K562 (cell line): ENCODE data around the gene DEPP1. TPM values are rescaled to one million over a fixed set of nuclear protein-coding genes. Genes with fewer than 3 reads are reported as not detected.

ENCODE experiments used
- ATAC-seq: fragments of 200-7000 bp; cut with Tn5 transposase; 3 replicates; pipeline ENCODE4 v1.9.1; 2020; ENCODE audit warnings: moderate library complexity
- BruUV-seq: library from RNA; stranded (reverse); fragments of 400-500 nt; replicated peaks from 2 replicates; lab custom pipeline; 2021; lab: Mats Ljungman, UMichigan
- CTCF ChIA-PET: fragments of 300-600 bp; formaldehyde crosslinking; extraction: SDS; loops from one replicate; lab custom pipeline; 2021; ENCODE audit warnings: low intra/inter-chr PET ratio; lab: Yijun Ruan, JAX
- POLR2A ChIA-PET: fragments of 300-600, 350-650 bp; sonication (Branson Sonifier 250); formaldehyde crosslinking; extraction: SDS; loops from one replicate; lab custom pipeline; 2021; ENCODE audit warnings: antibody characterized with exemption, inconsistent platforms; lab: Yijun Ruan, JAX
- DNase-seq, 4 experiments: peaks; one replicate each; pipeline versions ENCODE4 v3.0.0 to v3.0.0-alpha.2; 2011 to 2018; ENCODE audit warnings: low spot score in 3 of 4, mixed read lengths in 3 of 4; ENCODE audit errors: extremely low read depth in 1 of 4
- FAIRE-seq: peaks from 2 replicates; lab custom pipeline; 2011; peaks lifted over from hg19 to GRCh38; lab: Jason Lieb, UNC
- H2AFZ ChIP-seq: 2 replicates; pipeline ENCODE4 v1.6.0; 2011; ENCODE audit warnings: low read depth, low read length, control low read depth, inconsistent platforms
- H3K27ac ChIP-seq: fragments of 200-600 bp; 3 replicates; pipeline ENCODE4 v1.8.0; 2011; ENCODE audit warnings: low read depth, mild to moderate bottlenecking, control low read depth, inconsistent platforms, low read length, moderate library complexity, mixed read lengths; ENCODE audit errors: extremely low read depth
- H3K27me3 ChIP-seq, 2 experiments: fragments of 300-600 bp in 1 of 2; 2 replicates in 1 of 2; 3 replicates in 1 of 2; pipeline versions ENCODE4 v1.6.0 to v1.8.0; 2011; ENCODE audit warnings: inconsistent platforms in 2 of 2, low read length in 2 of 2, mild to moderate bottlenecking in 1 of 2, mixed read lengths in 1 of 2, moderate library complexity in 1 of 2; ENCODE audit not compliant: control insufficient read depth in 2 of 2, insufficient read depth in 2 of 2
- H3K36me3 ChIP-seq: fragments of 300-600 bp; 3 replicates; pipeline ENCODE4 v1.8.0; 2011; ENCODE audit warnings: mild to moderate bottlenecking, low read length, inconsistent platforms; ENCODE audit not compliant: control insufficient read depth, insufficient read depth
- H3K4me1 ChIP-seq, 2 experiments: fragments of 200-600 bp in 1 of 2; replicated peaks in 1 of 2; 2 replicates in 1 of 2; 3 replicates in 1 of 2; pipeline versions ENCODE4 v1.5.1 to v1.8.0; 2011; ENCODE audit warnings: inconsistent platforms in 2 of 2, low read length in 2 of 2, mild to moderate bottlenecking in 1 of 2, mixed read lengths in 1 of 2, moderate library complexity in 1 of 2; ENCODE audit not compliant: control insufficient read depth in 2 of 2, insufficient read depth in 2 of 2
- H3K4me2 ChIP-seq: 2 replicates; pipeline ENCODE4 v1.6.1; 2011; ENCODE audit warnings: low read length, control low read depth, inconsistent platforms, mixed read lengths; ENCODE audit not compliant: insufficient read depth
- H3K4me3 ChIP-seq: fragments of 200-600 bp; sonication (generic), shearing (Covaris generic); 2 replicates; pipeline ENCODE4 v1.5.1; 2016; ENCODE audit warnings: control low read depth, inconsistent platforms
- H3K79me2 ChIP-seq: fragments of 200-600 bp; 3 replicates; pipeline ENCODE4 v1.8.0; 2011; ENCODE audit warnings: low read length, inconsistent platforms; ENCODE audit not compliant: control insufficient read depth, insufficient read depth
- H3K9ac ChIP-seq, 2 experiments: 2 replicates each; pipeline versions ENCODE4 v1.6.0 to v1.6.1; 2011; ENCODE audit warnings: low read depth in 2 of 2, low read length in 2 of 2, control low read depth in 1 of 2, inconsistent platforms in 1 of 2, mild to moderate bottlenecking in 1 of 2, mixed read lengths in 1 of 2; ENCODE audit not compliant: insufficient read depth in 1 of 2
- H3K9me1 ChIP-seq: one replicate; pipeline ENCODE4 v1.6.0; 2011; ENCODE audit warnings: inconsistent platforms, mild to moderate bottlenecking, low read length, moderate library complexity; ENCODE audit not compliant: control insufficient read depth, insufficient read depth
- H3K9me3 ChIP-seq: replicated peaks from 2 replicates; pipeline ENCODE4 v1.5.1; 2011; ENCODE audit warnings: low read depth, low read length, inconsistent platforms; ENCODE audit not compliant: control insufficient read depth, insufficient read depth
- H4K20me1 ChIP-seq: replicated peaks from 2 replicates; pipeline ENCODE4 v1.6.1; 2011; ENCODE audit warnings: low read length, inconsistent platforms, mixed read lengths; ENCODE audit not compliant: control insufficient read depth, insufficient read depth
- ATF1 ChIP-seq, 2 experiments: fragments of 450-650 bp in 1 of 2; IDR thresholded peaks; 2 replicates each; pipeline ENCODE4 v1.6.1; 2016; ENCODE audit warnings: missing compliant biosample characterization in 1 of 2, missing genetic modification characterization in 1 of 2
- CBX8 ChIP-seq: fragments of 200-600 bp; sonication (generic); IDR thresholded peaks from 2 replicates; pipeline ENCODE4 v1.6.1; 2012; ENCODE audit warnings: borderline replicate concordance, mixed run types, low read depth, mild to moderate bottlenecking, moderate library complexity, mixed read lengths, low read length, control low read depth, inconsistent platforms; ENCODE audit not compliant: poor library complexity, severe bottlenecking; ENCODE audit errors: extremely low read depth
- CTCF ChIP-seq, 3 experiments: IDR thresholded peaks in 2 of 3; conservative IDR thresholded peaks in 1 of 3; 2 replicates each; pipeline ENCODE4 v1.5.1; 2011 to 2012; ENCODE audit warnings: low read length in 3 of 3, mild to moderate bottlenecking in 3 of 3, control low read depth in 2 of 3, improper control_type of control experiment in 1 of 3, inconsistent platforms in 1 of 3, low read depth in 1 of 3, mixed read lengths in 1 of 3, moderate library complexity in 1 of 3; ENCODE audit not compliant: insufficient read depth in 2 of 3
- GATAD2B ChIP-seq: fragments of 450-650 bp; IDR thresholded peaks from 2 replicates; pipeline ENCODE4 v1.6.1; 2017; ENCODE audit warnings: mild to moderate bottlenecking, borderline replicate concordance
- GMEB1 ChIP-seq: fragments of 250-450 bp; sonication (Bioruptor Pico); IDR thresholded peaks from 2 replicates; pipeline ENCODE4 v1.4.0; 2020; ENCODE audit warnings: mild to moderate bottlenecking
- RAD21 ChIP-seq, 2 experiments: fragments of 250-450 bp in 1 of 2; fragments of 450-650 bp in 1 of 2; sonication (Bioruptor Pico) in 1 of 2; formaldehyde crosslinking in 1 of 2; IDR thresholded peaks in 1 of 2; conservative IDR thresholded peaks in 1 of 2; 2 replicates each; pipeline versions ENCODE4 v1.4.0 to v1.8.0; 2020 to 2022; ENCODE audit warnings: mild to moderate bottlenecking in 2 of 2, moderate library complexity in 1 of 2
- TCF7L2 ChIP-seq: fragments of 150-350 bp; IDR thresholded peaks from 2 replicates; pipeline ENCODE4 v1.6.1; 2016; ENCODE audit warnings: low read depth, mild to moderate bottlenecking, low read length, moderate library complexity
- ZNF263 ChIP-seq: sonication (generic); formaldehyde crosslinking; IDR thresholded peaks from 2 replicates; pipeline ENCODE4 v1.8.0; 2022; ENCODE audit warnings: mild to moderate bottlenecking, missing genetic modification reagents, borderline replicate concordance
- ZNF79 ChIP-seq: fragments of 250-450 bp; sonication (Bioruptor Pico); IDR thresholded peaks from 2 replicates; pipeline ENCODE4 v1.4.0; 2020; ENCODE audit warnings: low read depth, mild to moderate bottlenecking, moderate library complexity
- WGBS: fragments of 100-300 bp; shearing (Covaris generic); methylation state at CpG from one replicate; pipeline ENCODE4 v1.1.6; 2016; ENCODE audit warnings: low coverage, mixed read lengths; ENCODE audit not compliant: insufficient coverage; ENCODE audit errors: missing lambda C conversion rate; 5-methylcytosine and 5-hydroxymethylcytosine counted together
- in situ Hi-C: fragments of 300-500 bp; cut with MboI; formaldehyde crosslinking; loops from 4 replicates; pipeline ENCODE4 v1.15.0; 2018; ENCODE audit warnings: inconsistent platforms, mixed read lengths
- intact Hi-C: fragments of 100-400 bp; cut with micrococcal nuclease; formaldehyde crosslinking; loops from 2 replicates; pipeline ENCODE4 v1.14.2; 2022
- polyA plus RNA-seq, 8 experiments: library from polyadenylated mRNA; depleted of rRNA in 4 of 8; stranded (reverse) in 5 of 8; unstranded in 3 of 8; fragments of >200 nt; fragmentation: Nextera tagmentation in 2 of 8; fragmentation: Illumina TruSeq in 1 of 8; extraction: Ambion mirVana in 2 of 8; extraction: Trizol in 1 of 8; gene quantifications; 2 replicates each; pipeline versions ENCODE4 v1.2.1 to v1.2.3, GENCODE V29; 2011 to 2014; ENCODE audit warnings: inconsistent platforms in 1 of 8, missing spikeins in 1 of 8
- total RNA-seq, 7 experiments: library from RNA; depleted of rRNA in 6 of 7; stranded (reverse); fragments of >200 nt in 6 of 7; fragmentation: Illumina TruSeq in 2 of 7; extraction: Trizol in 2 of 7; gene quantifications; 2 replicates each; pipeline versions ENCODE4 v1.2.1 to v1.2.3, GENCODE V29; 2011 to 2021; ENCODE audit warnings: low replicate concordance in 1 of 7

The DEPP1 gene
- total and polyA plus RNA-seq, 9 of the 15 experiments (the other 6 are each of a cell fraction or from before 2014, with no cell fraction given): 0.04 to 0.54 (median 0.20) TPM; not detected in 1

- Histone ChIP-seq H3K9ac (no peak overlapping the region), H3K4me2 (no peak overlapping the region), H4K20me1 (peaks cover 2% of the 10 kb centered on the region; the same call in 1 of the 2 replicates), H3K4me1 (no peaks in the 10 kb centered on the region), H3K79me2 (no peaks in the 10 kb centered on the region), H2AFZ (no peak overlapping the region), H3K36me3 (no peaks in the 10 kb centered on the region), H3K9me1 (no peaks in the 10 kb centered on the region), H3K27me3 (peaks cover 9 to 44% of the 10 kb centered on the region in 2 experiments; a peak in 4 of 5 replicates), H3K9me3 (no peaks in the 10 kb centered on the region), H3K27ac (no peak overlapping the region), H3K4me3 (no peak overlapping the region)
- 5% methylated on average over 4 of the region's 4 CpGs for WGBS
- ATAC-seq (no peak), FAIRE-seq (no peak), DNase-seq (no peak)
- ChIA-PET POLR2A (no interaction called here), CTCF (interaction anchor here (0.6 to 2.9 kb wide), 2 partner anchors 59 to 1260 kb away, joined by 3 to 25 read pairs; no protein-coding TSS in a partner anchor)
- TF ChIP-seq CBX8 (no peak), GMEB1 (CRISPR knock-in tag) (no peak), RAD21 (CRISPR knock-in tag; conservative IDR thresholded peaks at IDR 0.05 in 1 of 2, IDR thresholded peaks at IDR 0.05 in 1 of 2) (peak in 1 of 2 experiments; percentile 6; a peak in 1 of 4 replicates), ZNF263 (no peak), CTCF (IDR thresholded peaks at IDR 0.05 in 2 of 3, conservative IDR thresholded peaks at IDR 0.05 in 1 of 3; ENCODE audit: insufficient read depth in 2 of 3, low read depth in 1 of 3, low read length in 3 of 3) (0 out of 6 replicates have a peak, but pooled peaks of 1 of the 3 experiments have one; percentile 12), TCF7L2 (no peak), ZNF79 (CRISPR knock-in tag) (no peak), GATAD2B (no peak), ATF1 (CRISPR knock-in tag; IDR thresholded peaks at IDR 0.05) (no peak), ATF1 (tag; IDR thresholded peaks at IDR 0.05) (no peak)
- intact Hi-C loops: no loop called here
- no TSS peak for BruUV-seq
- in situ Hi-C loops: no loop called here
Measured at GRCh38 chr10:44930904-44931620, 47.5 kb downstream of the DEPP1 start.
